IMR-90 (cell line): ENCODE results near the gene EYS. TPM values are rescaled to one million over a fixed set of nuclear protein-coding genes. Genes with fewer than 3 reads are reported as not detected.

Experiments used
- ATAC-seq: fragments of 200-7000 bp; cut with Tn5 transposase; 2 replicates; pipeline ENCODE4 v1.9.1; 2020; ENCODE audit warnings: low read depth, mild to moderate bottlenecking, moderate library complexity
- BruUV-seq: library from RNA; stranded (reverse); fragments of 400-500 nt; replicated peaks from 2 replicates; lab custom pipeline; 2021; lab: Mats Ljungman, UMichigan
- CTCF ChIA-PET: fragments of 300-600 bp; formaldehyde crosslinking; extraction: SDS; loops from one replicate; lab custom pipeline; 2021; ENCODE audit warnings: antibody characterized with exemption; lab: Yijun Ruan, JAX
- POLR2A ChIA-PET: fragments of 300-600 bp; sonication (Branson Sonifier 250); formaldehyde crosslinking; loops from one replicate; lab custom pipeline; 2022; ENCODE audit warnings: antibody characterized with exemption; ENCODE audit not compliant: unreplicated experiment; lab: Charles Lee
- DNase-seq: peaks from one replicate; pipeline ENCODE4 v3.0.0; 2013
- H2AFZ ChIP-seq: replicated peaks from 2 replicates; pipeline ENCODE3; 2013; ENCODE audit warnings: low read length, mild to moderate bottlenecking; ENCODE audit not compliant: poor library complexity
- H2AK5ac ChIP-seq: 2 replicates; pipeline ENCODE4 v1.6.1; 2013; ENCODE audit warnings: low read depth, low read length, inconsistent platforms
- H2AK9ac ChIP-seq: replicated peaks from 2 replicates; pipeline ENCODE3; 2013; ENCODE audit warnings: mild to moderate bottlenecking, low read depth, low read length, moderate library complexity; ENCODE audit not compliant: poor library complexity
- H2BK120ac ChIP-seq: 2 replicates; pipeline ENCODE4 v1.6.1; 2013; ENCODE audit warnings: low read depth, low read length, inconsistent platforms
- H2BK15ac ChIP-seq: 3 replicates; pipeline ENCODE4 v1.6.1; 2013; ENCODE audit warnings: low read depth, low read length, inconsistent platforms
- H2BK20ac ChIP-seq: 2 replicates; pipeline ENCODE4 v1.6.1; 2013; ENCODE audit warnings: low read depth, mild to moderate bottlenecking, inconsistent platforms, low read length, moderate library complexity
- H2BK5ac ChIP-seq: 2 replicates; pipeline ENCODE4 v1.6.1; 2013; ENCODE audit warnings: mild to moderate bottlenecking, low read depth, low read length, inconsistent platforms; ENCODE audit not compliant: poor library complexity, severe bottlenecking
- H3K14ac ChIP-seq: replicated peaks from 2 replicates; pipeline ENCODE4 v1.6.1; 2013; ENCODE audit warnings: low read depth, low read length, inconsistent platforms
- H3K18ac ChIP-seq: 2 replicates; pipeline ENCODE4 v1.6.1; 2013; ENCODE audit warnings: low read depth, low read length, control low read depth
- H3K23ac ChIP-seq: 2 replicates; pipeline ENCODE4 v1.6.1; 2013; ENCODE audit warnings: low read depth, low read length, inconsistent platforms
- H3K27ac ChIP-seq: 2 replicates; pipeline ENCODE4 v1.5.1; 2013; ENCODE audit warnings: mild to moderate bottlenecking, control low read depth, low read length; ENCODE audit not compliant: insufficient read depth
- H3K27me3 ChIP-seq: 2 replicates; pipeline ENCODE4 v1.6.1; 2013; ENCODE audit warnings: low read length; ENCODE audit not compliant: control insufficient read depth, insufficient read depth
- H3K36me3 ChIP-seq: 2 replicates; pipeline ENCODE4 v1.6.1; 2013; ENCODE audit warnings: low read length, mixed read lengths; ENCODE audit not compliant: control insufficient read depth, insufficient read depth
- H3K4ac ChIP-seq: 2 replicates; pipeline ENCODE4 v1.6.1; 2013; ENCODE audit warnings: low read depth, low read length, inconsistent platforms
- H3K4me1 ChIP-seq: 2 replicates; pipeline ENCODE4 v1.6.1; 2013; ENCODE audit warnings: low read length, mixed read lengths; ENCODE audit not compliant: control insufficient read depth, insufficient read depth
- H3K4me2 ChIP-seq: 2 replicates; pipeline ENCODE4 v1.6.1; 2013; ENCODE audit warnings: low read depth, mild to moderate bottlenecking, control low read depth, low read length, moderate library complexity
- H3K4me3 ChIP-seq: 2 replicates; pipeline ENCODE4 v1.5.1; 2013; ENCODE audit warnings: low read depth, mild to moderate bottlenecking, control low read depth, low read length, moderate library complexity; ENCODE audit not compliant: insufficient read depth
- H3K56ac ChIP-seq: 2 replicates; pipeline ENCODE4 v1.6.1; 2013; ENCODE audit warnings: low read length, inconsistent platforms; ENCODE audit not compliant: insufficient read depth; ENCODE audit errors: extremely low read depth
- H3K79me1 ChIP-seq, 2 experiments: 2 replicates each; pipeline ENCODE4 v1.6.1; 2013; ENCODE audit warnings: low read length in 2 of 2, inconsistent platforms in 1 of 2, low read depth in 1 of 2
- H3K9ac ChIP-seq: 2 replicates; pipeline ENCODE4 v1.6.1; 2013; ENCODE audit warnings: low read depth, low read length, control low read depth
- H3K9me1 ChIP-seq: 2 replicates; pipeline ENCODE4 v1.6.1; 2013; ENCODE audit warnings: low read length, inconsistent platforms; ENCODE audit not compliant: insufficient read depth
- H3K9me3 ChIP-seq: 2 replicates; pipeline ENCODE4 v1.6.1; 2013; ENCODE audit warnings: low read length; ENCODE audit not compliant: control insufficient read depth, insufficient read depth
- H4K20me1 ChIP-seq: 2 replicates; pipeline ENCODE4 v1.6.1; 2013; ENCODE audit warnings: low read length, inconsistent platforms; ENCODE audit not compliant: insufficient read depth
- H4K5ac ChIP-seq: 2 replicates; pipeline ENCODE4 v1.6.1; 2013; ENCODE audit warnings: mild to moderate bottlenecking, low read depth, low read length, control low read depth
- H4K8ac ChIP-seq, 2 experiments: 2 replicates each; pipeline ENCODE4 v1.6.1; 2013; ENCODE audit warnings: low read depth in 2 of 2, low read length in 2 of 2, control low read depth in 1 of 2, inconsistent platforms in 1 of 2
- H4K91ac ChIP-seq: 2 replicates; pipeline ENCODE4 v1.6.1; 2013; ENCODE audit warnings: low read depth, low read length, inconsistent platforms; ENCODE audit not compliant: insufficient read depth
- BHLHE40 ChIP-seq: fragments of 150-350 bp; IDR thresholded peaks from 2 replicates; pipeline ENCODE4 v1.6.1; 2016; ENCODE audit warnings: mild to moderate bottlenecking, low read depth, low read length
- CEBPB ChIP-seq: IDR thresholded peaks from 2 replicates; pipeline ENCODE4 v1.6.1; 2012; ENCODE audit warnings: low read depth, low read length, improper control_type of control experiment
- CHD1 ChIP-seq: IDR thresholded peaks from 2 replicates; pipeline ENCODE4 v1.6.1; 2012; ENCODE audit warnings: low read depth, low read length, improper control_type of control experiment
- CTCF ChIP-seq: conservative IDR thresholded peaks from 2 replicates; pipeline ENCODE4 v1.5.1; 2012; ENCODE audit warnings: mild to moderate bottlenecking, low read depth, low read length, improper control_type of control experiment
- ELK1 ChIP-seq: fragments of 150-350 bp; IDR thresholded peaks from 2 replicates; pipeline ENCODE4 v1.6.1; 2016; ENCODE audit warnings: low read depth, mild to moderate bottlenecking, low read length, moderate library complexity, borderline replicate concordance
- FOS ChIP-seq: fragments of 150-350 bp; IDR thresholded peaks from 2 replicates; pipeline ENCODE4 v1.6.1; 2016; ENCODE audit warnings: low read depth, low read length
- MAFK ChIP-seq: IDR thresholded peaks from 2 replicates; pipeline ENCODE4 v1.6.1; 2012; ENCODE audit warnings: low read depth, low read length, improper control_type of control experiment
- MAZ ChIP-seq: IDR thresholded peaks from 2 replicates; pipeline ENCODE4 v1.6.1; 2012; ENCODE audit warnings: low read depth, mild to moderate bottlenecking, low read length, improper control_type of control experiment, moderate library complexity, borderline replicate concordance
- MXI1 ChIP-seq: IDR thresholded peaks from 2 replicates; pipeline ENCODE4 v1.6.1; 2012; ENCODE audit warnings: low read depth, mild to moderate bottlenecking, low read length, moderate library complexity, borderline replicate concordance
- NFE2L2 ChIP-seq: fragments of 150-350 bp; IDR thresholded peaks from 2 replicates; pipeline ENCODE4 v1.6.1; 2016; ENCODE audit warnings: low read depth, mild to moderate bottlenecking, low read length
- POLR2A ChIP-seq: IDR thresholded peaks from 2 replicates; pipeline ENCODE4 v1.6.1; 2012; ENCODE audit warnings: mild to moderate bottlenecking, low read depth, low read length
- RAD21 ChIP-seq: IDR thresholded peaks from 2 replicates; pipeline ENCODE4 v1.6.1; 2012; ENCODE audit warnings: low read length, improper control_type of control experiment
- RCOR1 ChIP-seq: IDR thresholded peaks from 2 replicates; pipeline ENCODE4 v1.6.1; 2012; ENCODE audit warnings: mild to moderate bottlenecking, low read length, improper control_type of control experiment; ENCODE audit not compliant: insufficient replicate concordance
- RFX5 ChIP-seq: IDR thresholded peaks from 2 replicates; pipeline ENCODE4 v1.8.0; 2012; ENCODE audit warnings: low read depth, mild to moderate bottlenecking, low read length, moderate library complexity
- SMC3 ChIP-seq: fragments of 150-350 bp; IDR thresholded peaks from 2 replicates; pipeline ENCODE4 v1.6.1; 2016; ENCODE audit warnings: low read depth, mild to moderate bottlenecking, antibody characterized with exemption, low read length, moderate library complexity
- USF2 ChIP-seq: fragments of 150-350 bp; IDR thresholded peaks from 2 replicates; pipeline ENCODE4 v1.6.1; 2017; ENCODE audit warnings: mild to moderate bottlenecking, antibody characterized with exemption, low read length, low read depth
- WGBS, 2 experiments: methylation state at CpG; one replicate each; pipeline versions ENCODE4 v1.1.5 to v1.1.7; 2013; ENCODE audit warnings: missing lambda C conversion rate in 2 of 2; ENCODE audit not compliant: insufficient read length in 1 of 2; ENCODE audit errors: extremely low coverage in 2 of 2; 5-methylcytosine and 5-hydroxymethylcytosine counted together
- dilution Hi-C: fragments of 300-500 bp; cut with HindIII; formaldehyde crosslinking; loops from one replicate; pipeline ENCODE4 v1.14.3; 2018; ENCODE audit warnings: low sequenced_read_pairs; ENCODE audit not compliant: unreplicated experiment
- in situ Hi-C: fragments of 300-500 bp; cut with MboI; formaldehyde crosslinking; loops from 3 replicates; pipeline ENCODE4 v1.14.3; 2019; ENCODE audit warnings: low sequenced_read_pairs, inconsistent platforms, mixed read lengths
- intact Hi-C: fragments of 100-400 bp; cut with micrococcal nuclease; formaldehyde crosslinking; loops from 2 replicates; pipeline ENCODE4 v1.10.0; 2022
- polyA plus RNA-seq, 3 experiments: library from polyadenylated mRNA; depleted of rRNA; stranded (reverse); fragments of >200 nt; gene quantifications; 2 replicates each; pipeline ENCODE4 v1.2.3, GENCODE V29; 2012; ENCODE audit warnings: low replicate concordance in 1 of 3
- total RNA-seq: library from RNA; depleted of rRNA; stranded (reverse); fragments of >200 nt; gene quantifications from 2 replicates; pipeline ENCODE4 v1.2.3, GENCODE V29; 2012

The EYS gene
- total and polyA plus RNA-seq, 2 of the 4 experiments (the other 2 are of a cell fraction): under 0.01 TPM; not detected in 1

- Histone ChIP-seq H3K4ac (no peak overlapping the region), H2AFZ (no peak overlapping the region), H4K8ac (no peak overlapping the region), H3K56ac (no peak overlapping the region), H2BK20ac (no peak overlapping the region), H4K91ac (no peak overlapping the region), H4K5ac (no peak overlapping the region), H4K20me1 (no peaks in the 10 kb centered on the region), H3K4me1 (peaks cover 6% of the 10 kb centered on the region), H3K9me1 (no peaks in the 10 kb centered on the region), H3K79me1 (no peaks in the 10 kb centered on the region), H3K27ac (no peak overlapping the region), H2BK15ac (no peak overlapping the region), H2BK120ac (peak overlapping the region; percentile 43; the same call in 1 of the 2 replicates), H3K18ac (no peak overlapping the region), H3K23ac (no peak overlapping the region), H3K14ac (no peak overlapping the region), H2AK9ac (no peak overlapping the region), H3K36me3 (no peaks in the 10 kb centered on the region), H3K9ac (no peak overlapping the region), H3K4me2 (no peak overlapping the region), H3K9me3 (no peaks in the 10 kb centered on the region), H3K4me3 (no peak overlapping the region), H2AK5ac (no peak overlapping the region), H2BK5ac (no peak overlapping the region), H3K27me3 (no peaks in the 10 kb centered on the region)
- no CpG with 5 or more reads among the region's 3 CpGs for WGBS, 2 experiments
- intact Hi-C loops (no loop called here), dilution Hi-C loops (no loop called here), in situ Hi-C loops (no loop called here)
- ATAC-seq (no peak), DNase-seq (peak; percentile 6)
- ChIA-PET CTCF (interaction anchor here (0.6 kb wide), 1 partner anchor 245 kb away, joined by 3 read pairs; no protein-coding TSS in a partner anchor), POLR2A (no interaction called here)
- BruUV-seq: no TSS peak
- TF ChIP-seq MAFK: no peak
- TF ChIP-seq RCOR1: no peak
- no peak for TF ChIP-seq CTCF
- TF ChIP-seq USF2: no peak
- TF ChIP-seq ELK1: no peak
- TF ChIP-seq SMC3: no peak
- no peak for TF ChIP-seq POLR2A
- TF ChIP-seq BHLHE40: no peak
- no peak for TF ChIP-seq FOS
- TF ChIP-seq CEBPB: no peak
- no peak for TF ChIP-seq MXI1
- TF ChIP-seq CHD1: no peak
- TF ChIP-seq RAD21: no peak
- no peak for TF ChIP-seq MAZ
- TF ChIP-seq NFE2L2: no peak
- no peak for TF ChIP-seq RFX5
These were observed 1416.2 kb downstream of the EYS start for GRCh38 chr6:64290867-64291266.
